ENCODE results near the gene SNAI1. TPM values are rescaled to one million over a fixed set of nuclear protein-coding genes. Genes with fewer than 3 reads are reported as not detected.

Gene SNAI1
- total RNA-seq, 4 donors from 2014 or later, result 0.83 to 5.3 (median 3.0) TPM

GRCh38 chr20:50037575-50037974, 54.8 kb downstream of the SNAI1 start:
- TF ChIP-seq POLR2A (IDR thresholded peaks at IDR 0.05; ENCODE audit: low read depth), result no peak
- no peak for TF ChIP-seq POLR2AphosphoS5 (IDR thresholded peaks at IDR 0.05)
- no peak for TF ChIP-seq EP300 (IDR thresholded peaks at IDR 0.05)
- TF ChIP-seq CTCF (IDR thresholded peaks at IDR 0.05), result no peak
- Histone ChIP-seq H3K36me3 (no peaks in the 10 kb centered on the region), H3K27me3 (no peaks in the 10 kb centered on the region), H3K27ac (replicated peaks in 1 of 4) (no peak overlapping the region), H3K4me1 (peaks cover 15 to 23% (median 18%) of the 10 kb centered on the region in 4 donors), H3K4me3 (no peak overlapping the region), H3K9me3 (no peaks in the 10 kb centered on the region)
- DNase-seq (ENCODE audit: extremely low spot score), result no peak
- intact Hi-C loops (cut with DNase I), result no loop called here
- 85% methylated on average over 7 of the region's 7 CpGs for WGBS

GRCh38 chr20:50038169-50038568, 55.4 kb downstream of the SNAI1 start:
- H3K4me1 ChIP-seq, result peaks cover 15 to 23% (median 18%) of the 10 kb centered on the region in 4 donors
- WGBS, result 70% methylated on average over 6 of the region's 6 CpGs
- H3K9me3 ChIP-seq, result no peaks in the 10 kb centered on the region
- H3K27ac ChIP-seq (replicated peaks in 1 of 4), result no peak overlapping the region
- no peaks in the 10 kb centered on the region for H3K27me3 ChIP-seq
- TF ChIP-seq EP300 (IDR thresholded peaks at IDR 0.05) (no peak), POLR2A (IDR thresholded peaks at IDR 0.05; ENCODE audit: low read depth) (no peak), CTCF (IDR thresholded peaks at IDR 0.05) (no peak), POLR2AphosphoS5 (IDR thresholded peaks at IDR 0.05) (no peak)
- no peak overlapping the region for H3K4me3 ChIP-seq
- no peaks in the 10 kb centered on the region for H3K36me3 ChIP-seq
- intact Hi-C loops (cut with DNase I), result no loop called here
- DNase-seq (ENCODE audit: extremely low spot score), result no peak

Small RNA genes within 50 kb of the gene (small RNA-seq; reads per million reads assigned to genes)
- 0 reads per million in 3 donors for gene RF00017
- 0 reads per million in 3 donors for gene RNU6-147P

Other genes with a start within 250 kb of the SNAI1 start
- gene SLC9A8, start 170.2 kb upstream of the SNAI1 start, total RNA-seq, result 1 to 10 TPM; 7.5 to 9.0 (median 7.5) TPM
- gene SPATA2, start 67.5 kb upstream of the SNAI1 start, total RNA-seq, result 1 to 10 TPM; 4.0 to 6.7 (median 5.5) TPM
- gene RNF114, start 46.6 kb upstream of the SNAI1 start, total RNA-seq, result 100 to 1,000 TPM in 1 of 4 donors, 10 to 100 TPM in 3; 65.2 to 142 (median 78.1) TPM
- 100 to 1,000 TPM in 1 of 4 donors, 10 to 100 TPM in 3; 66.8 to 104 (median 78.3) TPM for gene UBE2V1, start 130.2 kb downstream of the SNAI1 start, total RNA-seq
- gene PEDS1, start 170.7 kb downstream of the SNAI1 start, total RNA-seq, result 10 to 100 TPM; 22.2 to 50.3 (median 30.7) TPM
- 100 to 1,000 TPM; 105 to 195 (median 144) TPM for gene CEBPB, start 207.8 kb downstream of the SNAI1 start, total RNA-seq